ENCODE measurements around the gene IRF9.

IRF9 gene

GRCh38 chr14:24212924-24213865, 52.1 kb downstream of the IRF9 start, which contains the start of gene CHMP4A:
TSS of gene CHMP4A (minus strand) at chr14:24213488. CDS start at chr14:24213439, 49 bp downstream.
- Mint-ChIP-seq H3K27me3 (no peaks in the 10 kb centered on the region), H3K4me1 (peaks cover 33% of the 10 kb centered on the region), H3K4me3 (peak within 1 kb of the TSS; percentile 95), H3K36me3 (peaks cover 19% of the 10 kb centered on the region), H3K27ac (peak within 1 kb of the TSS; percentile 99), H3K9me3 (no peaks in the 10 kb centered on the region)
- DNase-seq (ENCODE audit: low spot score in 2 of 2), result peak; percentile 85 to 91
- peak; percentile 76 for ATAC-seq (ENCODE audit: low read depth)

- H3K4me3 Mint-ChIP-seq, result peak overlapping the region; percentile 95
- H3K4me1 Mint-ChIP-seq, result peaks cover 33% of the 10 kb centered on the region
- no peak for DNase-seq (ENCODE audit: low spot score in 2 of 2)
- H3K27me3 Mint-ChIP-seq, result no peaks in the 10 kb centered on the region
- no peak for ATAC-seq (ENCODE audit: low read depth)
- H3K36me3 Mint-ChIP-seq, result peaks cover 16% of the 10 kb centered on the region
- no peaks in the 10 kb centered on the region for H3K9me3 Mint-ChIP-seq
- peak overlapping the region; percentile 99 for H3K27ac Mint-ChIP-seq
Measured at GRCh38 chr14:24213866-24214662, 53.0 kb downstream of the IRF9 start.

GRCh38 chr14:24215495-24216344, 54.7 kb downstream of the IRF9 start, which contains the start of gene MDP1:
TSS of gene MDP1 (minus strand) at chr14:24216066. CDS start at chr14:24215955, 111 bp downstream.
- H3K4me1 Mint-ChIP-seq, result peaks cover 31% of the 10 kb centered on the region
- H3K27me3 Mint-ChIP-seq, result no peaks in the 10 kb centered on the region
- ATAC-seq (ENCODE audit: low read depth), result peak; percentile 70
- H3K27ac Mint-ChIP-seq, result peak within 1 kb of the TSS; percentile 92
- peak within 1 kb of the TSS; percentile 95 for H3K4me3 Mint-ChIP-seq
- peak; percentile 79 to 81 for DNase-seq (ENCODE audit: low spot score in 2 of 2)
- peaks cover 10% of the 10 kb centered on the region for H3K36me3 Mint-ChIP-seq
- no peaks in the 10 kb centered on the region for H3K9me3 Mint-ChIP-seq
